H9 (cell line): ENCODE measurements around the gene DVL3. TPM values are rescaled to one million over a fixed set of nuclear protein-coding genes. Genes with fewer than 3 reads are reported as not detected.
A peak's percentile ranks its signal among the peaks of the same experiment; 100 is the strongest.

Experiments
- DNase-seq: peaks from one replicate; pipeline ENCODE4 v3.0.0-alpha.2; 2017
- H2AFZ ChIP-seq: one replicate; pipeline ENCODE4 v1.6.1; 2013; ENCODE audit warnings: mild to moderate bottlenecking, low read length, control low read depth, moderate library complexity
- H2AK5ac ChIP-seq: 2 replicates; pipeline ENCODE4 v1.6.1; 2013; ENCODE audit warnings: low read length, control low read depth, mixed read lengths; ENCODE audit not compliant: insufficient read length
- H2BK120ac ChIP-seq: one replicate; pipeline ENCODE4 v1.6.1; 2013; ENCODE audit warnings: low read depth, mild to moderate bottlenecking, low read length, control low read depth, inconsistent platforms; ENCODE audit not compliant: poor library complexity, severe bottlenecking
- H2BK12ac ChIP-seq: 2 replicates; pipeline ENCODE4 v1.6.1; 2013; ENCODE audit warnings: low read length, control low read depth, mixed read lengths, low read depth; ENCODE audit not compliant: insufficient read length
- H2BK15ac ChIP-seq: 2 replicates; pipeline ENCODE4 v1.6.1; 2013; ENCODE audit warnings: low read depth, low read length, control low read depth
- H2BK20ac ChIP-seq: one replicate; pipeline ENCODE4 v1.6.1; 2013; ENCODE audit warnings: low read depth, mild to moderate bottlenecking, low read length, control low read depth, inconsistent platforms; ENCODE audit not compliant: poor library complexity, severe bottlenecking
- H2BK5ac ChIP-seq: 2 replicates; pipeline ENCODE4 v1.6.1; 2013; ENCODE audit warnings: low read length, control low read depth, mixed read lengths; ENCODE audit not compliant: insufficient read length
- H3K14ac ChIP-seq: 2 replicates; pipeline ENCODE4 v1.6.1; 2013; ENCODE audit warnings: low read length, control low read depth; ENCODE audit not compliant: insufficient read depth
- H3K18ac ChIP-seq: 2 replicates; pipeline ENCODE4 v1.6.1; 2013; ENCODE audit warnings: low read depth, mild to moderate bottlenecking, mixed read lengths, low read length, control low read depth; ENCODE audit not compliant: insufficient read length
- H3K23ac ChIP-seq: 2 replicates; pipeline ENCODE4 v1.6.1; 2013; ENCODE audit warnings: low read length, control low read depth, mixed read lengths, low read depth; ENCODE audit not compliant: insufficient read length
- H3K23me2 ChIP-seq: 2 replicates; pipeline ENCODE4 v1.6.1; 2013; ENCODE audit warnings: low read depth, mild to moderate bottlenecking, mixed read lengths, low read length, control low read depth; ENCODE audit not compliant: insufficient read length, poor library complexity, severe bottlenecking
- H3K27ac ChIP-seq: 2 replicates; pipeline ENCODE4 v1.5.1; 2013; ENCODE audit warnings: low read length, control low read depth, mixed read lengths, low read depth; ENCODE audit not compliant: insufficient read length
- H3K27me3 ChIP-seq: 2 replicates; pipeline ENCODE4 v1.6.1; 2013; ENCODE audit warnings: low read length, control low read depth, inconsistent platforms; ENCODE audit not compliant: insufficient read depth
- H3K4ac ChIP-seq: 2 replicates; pipeline ENCODE4 v1.6.1; 2013; ENCODE audit warnings: low read depth, mild to moderate bottlenecking, control low read depth, inconsistent platforms, low read length, moderate library complexity
- H3K4me1 ChIP-seq: 2 replicates; pipeline ENCODE4 v1.6.1; 2013; ENCODE audit warnings: low read length, control low read depth, inconsistent platforms; ENCODE audit not compliant: insufficient read depth
- H3K4me2 ChIP-seq: 2 replicates; pipeline ENCODE4 v1.6.1; 2013; ENCODE audit warnings: low read length, control low read depth, mixed read lengths; ENCODE audit not compliant: insufficient read length, insufficient read depth
- H3K56ac ChIP-seq: 2 replicates; pipeline ENCODE4 v1.6.1; 2013; ENCODE audit warnings: low read depth, mild to moderate bottlenecking, mixed read lengths, low read length, control low read depth; ENCODE audit not compliant: insufficient read length
- H3K79me1 ChIP-seq: 2 replicates; pipeline ENCODE4 v1.6.1; 2013; ENCODE audit warnings: low read depth, mild to moderate bottlenecking, moderate library complexity, low read length, control low read depth, inconsistent platforms; ENCODE audit not compliant: insufficient read depth, poor library complexity, severe bottlenecking
- H3K79me2 ChIP-seq: 2 replicates; pipeline ENCODE4 v1.6.1; 2013; ENCODE audit warnings: low read length, control low read depth, inconsistent platforms; ENCODE audit not compliant: insufficient read depth
- H3K9ac ChIP-seq: 2 replicates; pipeline ENCODE4 v1.6.1; 2013; ENCODE audit warnings: low read length, control low read depth, mixed read lengths; ENCODE audit not compliant: insufficient read length; ENCODE audit errors: extremely low read depth
- H3K9me3 ChIP-seq: one replicate; pipeline ENCODE4 v1.6.1; 2013; ENCODE audit warnings: low read depth, low read length, inconsistent platforms; ENCODE audit not compliant: control insufficient read depth
- H3T11ph ChIP-seq: one replicate; pipeline ENCODE4 v1.6.1; 2013; ENCODE audit warnings: mild to moderate bottlenecking, low read length, control low read depth, inconsistent platforms
- H4K20me1 ChIP-seq: one replicate; pipeline ENCODE4 v1.6.1; 2013; ENCODE audit not compliant: control insufficient read depth, insufficient read length, insufficient read depth
- H4K5ac ChIP-seq: 2 replicates; pipeline ENCODE4 v1.6.1; 2013; ENCODE audit warnings: low read depth, mild to moderate bottlenecking, mixed read lengths, low read length, control low read depth; ENCODE audit not compliant: insufficient read length
- H4K8ac ChIP-seq: replicated peaks from 2 replicates; pipeline ENCODE4 v1.6.1; 2013; ENCODE audit warnings: low read length, control low read depth, mixed read lengths, low read depth; ENCODE audit not compliant: insufficient read length
- H4K91ac ChIP-seq: 2 replicates; pipeline ENCODE4 v1.6.1; 2013; ENCODE audit warnings: low read depth, mild to moderate bottlenecking, moderate library complexity, mixed read lengths, low read length, control low read depth; ENCODE audit not compliant: insufficient read length
- H3K27ac Mint-ChIP-seq, 3 experiments: 2 replicates in 2 of 3; 3 replicates in 1 of 3; pipeline ENCODE4 v1.8.0; 2020 to 2021; ENCODE audit warnings: mixed read lengths in 3 of 3, mild to moderate bottlenecking in 1 of 3, moderate library complexity in 1 of 3
- H3K27me3 Mint-ChIP-seq: 2 replicates; pipeline ENCODE4 v1.8.0; 2021; ENCODE audit warnings: low read depth, mild to moderate bottlenecking, moderate library complexity, mixed read lengths
- H3K36me3 Mint-ChIP-seq, 3 experiments: 2 replicates in 2 of 3; 3 replicates in 1 of 3; pipeline ENCODE4 v1.8.0; 2020 to 2021; ENCODE audit warnings: low read depth in 3 of 3, mixed read lengths in 3 of 3; ENCODE audit not compliant: insufficient read depth in 1 of 3
- H3K4me1 Mint-ChIP-seq, 2 experiments: 2 replicates each; pipeline ENCODE4 v1.8.0; 2020; ENCODE audit warnings: mixed read lengths in 2 of 2
- H3K4me3 Mint-ChIP-seq, 2 experiments: 2 replicates in 1 of 2; 3 replicates in 1 of 2; pipeline ENCODE4 v1.8.0; 2020 to 2021; ENCODE audit warnings: mild to moderate bottlenecking in 2 of 2, mixed read lengths in 2 of 2, moderate library complexity in 1 of 2
- H3K9me3 Mint-ChIP-seq, 2 experiments: 2 replicates in 1 of 2; 3 replicates in 1 of 2; pipeline ENCODE4 v1.8.0; 2020; ENCODE audit warnings: mild to moderate bottlenecking in 2 of 2, mixed read lengths in 2 of 2, moderate library complexity in 1 of 2
- CTCF ChIP-seq: fragments of 200-600 bp; sonication (generic); conservative IDR thresholded peaks from 3 replicates; pipeline ENCODE4 v1.8.0; 2021; ENCODE audit warnings: antibody characterized with exemption, mild to moderate bottlenecking
- WGBS: extraction: QIAGEN DNeasy Blood & Tissue Kit; methylation state at CpG from one replicate; pipeline ENCODE4 v1.1.7; 2013; ENCODE audit warnings: missing lambda C conversion rate, low lambda C conversion rate, mixed read lengths; ENCODE audit not compliant: insufficient read length; ENCODE audit errors: extremely low coverage; 5-methylcytosine and 5-hydroxymethylcytosine counted together
- total RNA-seq: library from RNA; stranded (reverse); gene quantifications from 2 replicates; pipeline ENCODE4 v1.2.1, GENCODE V29; 2021

Gene DVL3
- total RNA-seq, 1 experiment from 2014 or later: 64.7 TPM

- WGBS: no CpG with 5 or more reads among the region's 47 CpGs
Measured at GRCh38 chr3:184155644-184156521, 706 bp downstream of the DVL3 start.

More at GRCh38 chr3:184155644-184156521, 706 bp downstream of the DVL3 start:
- Histone ChIP-seq H3K9ac (peak overlapping the region; percentile 75), H2BK12ac (no peak overlapping the region), H3T11ph (no peak overlapping the region), H2BK120ac (no peak overlapping the region), H3K4me2 (peak overlapping the region; percentile 75), H3K4ac (no peak overlapping the region), H3K18ac (no peak overlapping the region), H4K5ac (no peak overlapping the region), H4K20me1 (no peaks in the 10 kb centered on the region), H3K23me2 (peaks cover 6% of the 10 kb centered on the region), H3K79me2 (peaks cover 22% of the 10 kb centered on the region; the same call in 1 of the 2 replicates), H2BK5ac (no peak overlapping the region), H3K27me3 (no peaks in the 10 kb centered on the region), H3K9me3 (no peaks in the 10 kb centered on the region), H3K23ac (no peak overlapping the region), H2AFZ (no peak overlapping the region), H3K4me1 (no peaks in the 10 kb centered on the region; the same call in 1 of the 2 replicates), H2AK5ac (no peak overlapping the region), H3K14ac (peak overlapping the region; percentile 37; the same call in 1 of the 2 replicates), H4K8ac (no peak overlapping the region), H2BK15ac (no peak overlapping the region), H3K27ac (no peak overlapping the region), H2BK20ac (no peak overlapping the region), H3K56ac (no peak overlapping the region), H3K79me1 (peaks cover 3% of the 10 kb centered on the region), H4K91ac (no peak overlapping the region)
- Mint-ChIP-seq H3K27ac (peak overlapping the region; percentile 93 to 98 (median 96)), H3K27me3 (no peaks in the 10 kb centered on the region), H3K9me3 (no peaks in the 10 kb centered on the region; a peak in 1 of 5 replicates), H3K36me3 (peaks cover 1 to 9% (median 4%) of the 10 kb centered on the region in 3 experiments; a peak in 5 of 7 replicates), H3K4me1 (peaks cover 11 to 21% of the 10 kb centered on the region in 2 experiments), H3K4me3 (peak overlapping the region; percentile 93 to 99)
- peak; percentile 46 for DNase-seq
- TF ChIP-seq CTCF: no peak
